Suprapubic skin (tissue), 4 donors: ENCODE data around the gene MDFIC. TPM values are rescaled to one million over a fixed set of nuclear protein-coding genes. Genes with fewer than 3 reads are reported as not detected.

Experiments
- DNase-seq, 2 donors: peaks; one replicate each; pipeline ENCODE4 v3.0.0-alpha.2; 2019; ENCODE audit warnings: low spot score in 2 of 2
- H3K27ac ChIP-seq: fragments of 200-600 bp; sonication (generic); one replicate; pipeline ENCODE4 v1.5.1; 2019
- H3K27me3 ChIP-seq: fragments of 200-600 bp; sonication (generic); one replicate; pipeline ENCODE4 v1.5.1; 2019
- H3K36me3 ChIP-seq: fragments of 200-600 bp; sonication (generic); one replicate; pipeline ENCODE4 v1.5.1; 2019
- H3K4me1 ChIP-seq: fragments of 200-600 bp; sonication (generic); one replicate; pipeline ENCODE4 v1.5.1; 2019
- H3K4me3 ChIP-seq: fragments of 200-600 bp; sonication (generic); one replicate; pipeline ENCODE4 v1.5.1; 2019; ENCODE audit warnings: mild to moderate bottlenecking
- H3K9me3 ChIP-seq: fragments of 200-600 bp; sonication (generic); one replicate; pipeline ENCODE4 v1.5.1; 2019
- CTCF ChIP-seq, 2 donors: fragments of 200-600 bp in 1 of 2; fragments of 450-650 bp in 1 of 2; sonication (generic) in 1 of 2; IDR thresholded peaks; one replicate each; pipeline ENCODE4 v1.5.1; 2016 to 2019; ENCODE audit warnings: antibody characterized with exemption in 2 of 2, mild to moderate bottlenecking in 1 of 2, moderate library complexity in 1 of 2
- EP300 ChIP-seq: sonication (generic); formaldehyde crosslinking; IDR thresholded peaks from one replicate; pipeline ENCODE4 v1.6.1; 2017; ENCODE audit warnings: antibody characterized with exemption
- POLR2A ChIP-seq, 2 donors: fragments of 450-650 bp; IDR thresholded peaks; one replicate each; pipeline ENCODE4 v1.6.1; 2017; ENCODE audit warnings: antibody characterized with exemption in 2 of 2, mild to moderate bottlenecking in 2 of 2, moderate library complexity in 2 of 2
- POLR2AphosphoS5 ChIP-seq, 3 donors: sonication (generic); formaldehyde crosslinking; IDR thresholded peaks; one replicate each; pipeline ENCODE4 v1.6.1; 2017; ENCODE audit warnings: antibody characterized with exemption in 3 of 3
- WGBS: methylation state at CpG from one replicate; pipeline ENCODE4 v1.1.5; 2018; 5-methylcytosine and 5-hydroxymethylcytosine counted together
- total RNA-seq, 4 donors: library from RNA; depleted of rRNA; stranded (reverse); fragments of >200 nt; gene quantifications; one replicate each; pipeline ENCODE4 v1.1.0, GENCODE V29; 2016

MDFIC gene
- total RNA-seq, 4 donors from 2014 or later: 15.7 to 37.8 (median 28.1) TPM

DNA sequence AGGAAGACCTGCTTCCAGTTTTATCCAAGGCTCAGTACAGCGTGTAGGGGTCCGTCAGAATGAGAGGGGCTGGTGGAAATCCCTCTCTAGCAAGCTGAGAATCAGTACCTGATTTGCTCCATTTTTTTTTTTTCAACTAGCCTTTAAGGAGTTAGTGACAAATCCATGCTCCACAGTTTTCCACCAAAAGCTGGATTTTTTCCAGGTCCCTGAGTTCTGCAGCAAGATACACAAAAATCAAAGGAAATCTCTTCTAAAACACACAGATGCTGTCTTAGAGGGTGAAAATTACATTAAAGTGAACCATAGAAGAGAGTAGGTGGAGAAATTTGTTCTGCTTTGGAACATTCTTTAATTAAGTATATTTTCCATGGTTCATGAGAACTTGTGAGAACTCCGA, 30.4 kb downstream of the MDFIC start:
- WGBS: 93% methylated on average over 3 of the region's 3 CpGs
- no peak for DNase-seq
- no peaks in the 10 kb centered on the region for H3K9me3 ChIP-seq
- no peak for TF ChIP-seq EP300
- TF ChIP-seq POLR2A (IDR thresholded peaks at IDR 0.05): no peak
- H3K4me1 ChIP-seq: no peaks in the 10 kb centered on the region
- no peaks in the 10 kb centered on the region for H3K27me3 ChIP-seq
- H3K4me3 ChIP-seq: no peak overlapping the region
- H3K27ac ChIP-seq: no peak overlapping the region
- no peaks in the 10 kb centered on the region for H3K36me3 ChIP-seq

- no peaks in the 10 kb centered on the region for H3K36me3 ChIP-seq
- H3K4me3 ChIP-seq: no peak overlapping the region
- DNase-seq: no peak
- no peaks in the 10 kb centered on the region for H3K9me3 ChIP-seq
- 91% methylated on average over 2 of the region's 2 CpGs for WGBS
- no peaks in the 10 kb centered on the region for H3K27me3 ChIP-seq
- H3K27ac ChIP-seq: no peak overlapping the region
- peaks cover 4% of the 10 kb centered on the region for H3K4me1 ChIP-seq
- no peak for TF ChIP-seq POLR2A (IDR thresholded peaks at IDR 0.05)
- no peak for TF ChIP-seq EP300
- TF ChIP-seq CTCF (IDR thresholded peaks at IDR 0.05): no peak
- TF ChIP-seq POLR2AphosphoS5 (IDR thresholded peaks at IDR 0.05): no peak
These were observed 31.8 kb downstream of the MDFIC start for GRCh38 chr7:114953724-114954123.

GRCh38 chr7:114956702-114957101, 34.8 kb downstream of the MDFIC start:
- H3K4me3 ChIP-seq: no peak overlapping the region
- H3K36me3 ChIP-seq: no peaks in the 10 kb centered on the region
- H3K27ac ChIP-seq: no peak overlapping the region
- no peaks in the 10 kb centered on the region for H3K9me3 ChIP-seq
- H3K27me3 ChIP-seq: no peaks in the 10 kb centered on the region
- DNase-seq: no peak
- TF ChIP-seq POLR2A (IDR thresholded peaks at IDR 0.05) (no peak), POLR2AphosphoS5 (IDR thresholded peaks at IDR 0.05) (no peak), EP300 (no peak), CTCF (IDR thresholded peaks at IDR 0.05) (no peak)
- H3K4me1 ChIP-seq: peaks cover 6% of the 10 kb centered on the region

- H3K9me3 ChIP-seq: no peaks in the 10 kb centered on the region
- 100% methylated on average over 1 of the region's 1 CpG for WGBS
These were observed 35.5 kb downstream of the MDFIC start for GRCh38 chr7:114957444-114957843.

GRCh38 chr7:114959931-114960330, 38.0 kb downstream of the MDFIC start:
- TF ChIP-seq CTCF (IDR thresholded peaks at IDR 0.05) (no peak), POLR2A (IDR thresholded peaks at IDR 0.05) (no peak)
- Histone ChIP-seq H3K4me3 (no peak overlapping the region), H3K4me1 (peaks cover 6% of the 10 kb centered on the region), H3K27me3 (no peaks in the 10 kb centered on the region), H3K27ac (no peak overlapping the region), H3K36me3 (no peaks in the 10 kb centered on the region), H3K9me3 (no peaks in the 10 kb centered on the region)
- 91% methylated on average over 3 of the region's 3 CpGs for WGBS
- DNase-seq: no peak

More at GRCh38 chr7:114957444-114957843, 35.5 kb downstream of the MDFIC start:
- TF ChIP-seq CTCF (IDR thresholded peaks at IDR 0.05) (no peak), POLR2AphosphoS5 (IDR thresholded peaks at IDR 0.05) (no peak), POLR2A (IDR thresholded peaks at IDR 0.05) (no peak), EP300 (no peak)
- Histone ChIP-seq H3K27ac (no peak overlapping the region), H3K36me3 (no peaks in the 10 kb centered on the region), H3K27me3 (no peaks in the 10 kb centered on the region), H3K4me3 (no peak overlapping the region), H3K4me1 (peaks cover 6% of the 10 kb centered on the region)
- no peak for DNase-seq

- H3K27me3 ChIP-seq: no peaks in the 10 kb centered on the region
- TF ChIP-seq EP300 (no peak), POLR2AphosphoS5 (IDR thresholded peaks at IDR 0.05) (no peak), POLR2A (IDR thresholded peaks at IDR 0.05) (no peak), CTCF (IDR thresholded peaks at IDR 0.05) (no peak)
- no peak overlapping the region for H3K4me3 ChIP-seq
- peaks cover 6% of the 10 kb centered on the region for H3K4me1 ChIP-seq
- DNase-seq: no peak
- H3K27ac ChIP-seq: no peak overlapping the region
- H3K9me3 ChIP-seq: no peaks in the 10 kb centered on the region
- H3K36me3 ChIP-seq: no peaks in the 10 kb centered on the region
- 79% methylated on average over 3 of the region's 3 CpGs for WGBS
These were observed 40.5 kb downstream of the MDFIC start for GRCh38 chr7:114962441-114962840.
